Heart left ventricle (tissue), 13 donors: ENCODE results near the gene WDR82.

Source experiments
- POLR2A ChIP-seq, 2 donors: fragments of 450-650 bp; IDR thresholded peaks; one replicate each; pipeline ENCODE4 v1.6.1; 2017; ENCODE audit warnings: antibody characterized with exemption in 2 of 2, mild to moderate bottlenecking in 2 of 2, moderate library complexity in 2 of 2
- TF ChIP-seq, protein P1 (sequence below), 12 donors: fragments of 200-600 bp; sonication (generic) in 4 of 12; IDR thresholded peaks; one replicate each; pipeline versions ENCODE4 v1.5.0 to v1.8.0; 2018 to 2022; ENCODE audit warnings: antibody characterized with exemption in 12 of 12, mild to moderate bottlenecking in 5 of 12
- donor health status: ischemic (EF 13 %, LVEDD 7.1; RV severe dilation, severe dysfunction).
- donor health status: DM: no; HTN: yes; CAD: no.
- donor health status: DM: no; HTN: no; CAD: no.
- donor health status: ischemic (EF 25% LVEDD 6.9; RV normal size, moderate dysfunction).
- donor health status: ischemic (EF 25% LVEDD 5.7; RV mildly dilated, moderate dysfunction).
- donor health status: ischemic (EF 35%, LVEDD 5.7; RV mildly dilated, moderate dysfunction).
- donor health status: nonischemic (EF 11% LVEDD 7.7; RV severe dilation, severe dysfunction).
- donor health status: DM: yes; HTN: yes; CAD: no.
- donor health status: PGD.
- donor health status: ischemic (EF 29% LVEDD 5.4; RV normal size, mild dysfunction).
- donor health status: nonischemic (EF 23%, LVEDD 6.1; RV moderate dilation, normal function).

DNA sequence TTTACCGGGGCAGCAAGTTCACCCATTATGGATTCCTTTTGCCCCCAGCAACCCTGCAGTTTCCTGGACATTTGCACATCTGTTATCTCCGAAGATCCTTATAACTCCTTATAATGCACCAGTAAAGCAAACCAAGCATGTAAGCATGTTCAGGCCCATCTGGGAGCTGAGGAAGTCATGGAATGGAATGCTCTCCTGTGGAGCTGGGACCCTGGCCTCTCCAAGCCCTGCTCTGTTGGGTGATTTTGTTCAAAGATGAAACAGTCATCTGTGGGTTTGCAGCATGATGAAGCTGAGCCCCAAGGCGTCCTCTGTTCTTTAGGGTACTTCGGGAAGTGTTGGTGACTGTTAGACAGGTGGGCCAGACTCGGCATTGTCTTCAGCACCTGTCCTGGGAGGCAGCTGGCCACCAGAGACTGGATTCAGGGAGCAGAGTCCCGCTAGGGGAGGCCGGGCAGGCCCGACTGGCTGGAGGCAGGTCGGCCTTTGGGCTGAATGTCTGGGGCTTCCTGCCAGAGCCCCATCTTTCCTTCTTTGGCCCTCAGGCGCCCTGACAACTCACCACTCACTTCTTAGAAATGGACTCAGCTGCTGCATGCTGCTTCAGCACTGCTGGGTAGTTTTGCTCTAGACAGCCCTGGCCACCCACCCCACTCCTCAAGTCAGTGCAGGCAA, 41.6 kb upstream of the WDR82 start:
- TF ChIP-seq, protein P1, sequence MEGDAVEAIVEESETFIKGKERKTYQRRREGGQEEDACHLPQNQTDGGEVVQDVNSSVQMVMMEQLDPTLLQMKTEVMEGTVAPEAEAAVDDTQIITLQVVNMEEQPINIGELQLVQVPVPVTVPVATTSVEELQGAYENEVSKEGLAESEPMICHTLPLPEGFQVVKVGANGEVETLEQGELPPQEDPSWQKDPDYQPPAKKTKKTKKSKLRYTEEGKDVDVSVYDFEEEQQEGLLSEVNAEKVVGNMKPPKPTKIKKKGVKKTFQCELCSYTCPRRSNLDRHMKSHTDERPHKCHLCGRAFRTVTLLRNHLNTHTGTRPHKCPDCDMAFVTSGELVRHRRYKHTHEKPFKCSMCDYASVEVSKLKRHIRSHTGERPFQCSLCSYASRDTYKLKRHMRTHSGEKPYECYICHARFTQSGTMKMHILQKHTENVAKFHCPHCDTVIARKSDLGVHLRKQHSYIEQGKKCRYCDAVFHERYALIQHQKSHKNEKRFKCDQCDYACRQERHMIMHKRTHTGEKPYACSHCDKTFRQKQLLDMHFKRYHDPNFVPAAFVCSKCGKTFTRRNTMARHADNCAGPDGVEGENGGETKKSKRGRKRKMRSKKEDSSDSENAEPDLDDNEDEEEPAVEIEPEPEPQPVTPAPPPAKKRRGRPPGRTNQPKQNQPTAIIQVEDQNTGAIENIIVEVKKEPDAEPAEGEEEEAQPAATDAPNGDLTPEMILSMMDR (IDR thresholded peaks at IDR 0.05), result no peak
- TF ChIP-seq POLR2A (IDR thresholded peaks at IDR 0.05), result no peak
